ENCODE measurements around the gene VCP.
"Not testable (repeated sequence)": the region's sequence is repeated elsewhere in the genome, so short reads cannot be mapped to it uniquely, and the experiment has no call there.

DNA sequence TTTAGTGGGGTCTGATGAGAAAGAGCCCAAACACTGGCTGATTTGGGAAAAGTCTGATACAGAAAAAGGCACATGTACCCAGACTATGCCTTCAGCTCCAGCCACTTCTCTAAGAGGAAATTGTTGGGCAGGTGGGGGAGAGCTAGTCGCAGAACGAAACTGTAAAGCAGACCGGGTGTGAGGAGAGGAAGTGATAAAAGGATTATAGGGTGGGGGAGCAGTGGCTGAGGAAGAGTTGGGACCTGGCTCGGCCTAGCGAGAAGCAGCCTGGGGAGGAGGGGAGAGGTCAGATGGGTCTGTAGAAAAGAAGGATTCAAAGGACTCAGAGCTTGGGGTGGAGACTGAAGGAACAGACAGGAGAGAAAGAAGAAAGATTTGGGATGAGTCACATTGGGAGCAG is 49.0 kb downstream of the VCP start:
- TF ChIP-seq POLR2A, CTCF (IDR thresholded peaks at IDR 0.05): not testable (repeated sequence)
